ENCODE data around the gene RMC1. TPM values are rescaled to one million over a fixed set of nuclear protein-coding genes. Genes with fewer than 3 reads are reported as not detected.
A peak's percentile ranks its signal among the peaks of the same experiment; 100 is the strongest.

RMC1 gene
- total and polyA plus RNA-seq, 2 of the 13 experiments (the other 11 are each of a cell fraction or from before 2014, with no cell fraction given), result 9.4 to 19.5 TPM

DNA sequence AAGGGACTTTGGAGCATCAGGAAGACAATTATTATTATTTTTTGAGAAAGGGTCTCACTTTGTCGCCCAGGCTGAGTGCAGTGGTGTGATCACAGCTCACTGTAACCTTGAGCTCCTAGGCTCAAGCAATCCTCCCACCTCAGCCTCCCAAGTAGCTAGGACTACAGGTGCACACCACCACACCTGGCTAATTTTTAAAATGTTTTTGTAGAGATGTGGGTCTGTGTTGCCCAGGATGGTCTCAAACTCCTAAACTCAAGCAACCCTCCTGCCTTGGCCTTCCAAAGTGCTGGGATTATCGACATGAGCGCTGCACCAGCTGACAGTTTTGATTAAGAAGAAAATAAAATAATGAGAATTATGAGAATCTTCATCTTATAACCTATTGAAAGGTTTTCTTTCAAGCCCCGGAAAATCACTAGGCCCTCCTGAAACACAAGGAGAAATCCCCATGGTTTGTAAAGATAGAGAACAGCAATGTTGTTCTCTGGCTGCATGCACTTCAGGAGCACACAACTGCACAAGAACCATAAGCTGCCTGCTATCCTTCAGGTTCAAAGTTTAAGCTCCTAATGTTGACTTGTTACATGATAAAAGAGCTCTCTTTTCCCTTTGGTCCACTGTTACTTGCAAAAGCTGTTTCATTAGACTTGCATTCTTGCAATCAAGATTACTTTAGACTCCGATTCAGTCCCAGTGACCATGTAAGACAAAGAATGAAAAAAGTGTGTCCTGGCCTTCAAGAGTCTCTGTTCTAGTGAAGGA, 66.2 kb downstream of the RMC1 start (continued):
- TF ChIP-seq ZNF350 (CRISPR knock-in tag; IDR thresholded peaks at IDR 0.05; ENCODE audit: borderline replicate concordance, low read depth) (no peak), IRF2 (CRISPR knock-in tag; IDR thresholded peaks at IDR 0.05) (peak; percentile 43; the same call in 1 of the 2 replicates), ZNF296 (CRISPR knock-in tag; conservative IDR thresholded peaks at IDR 0.05) (no peak), KAT8 (CRISPR knock-in tag; IDR thresholded peaks at IDR 0.05) (peak; percentile 47; the same call in 1 of the 2 replicates), ZNF629 (CRISPR knock-in tag; conservative IDR thresholded peaks at IDR 0.05) (0 out of 2 replicates have a peak, but pooled peaks have one; percentile 23), YEATS4 (CRISPR knock-in tag; IDR thresholded peaks at IDR 0.05; ENCODE audit: borderline replicate concordance) (0 out of 2 replicates have a peak, but pooled peaks have one; percentile 37), ZNF44 (CRISPR knock-in tag; IDR thresholded peaks at IDR 0.05) (no peak), GATA4 (IDR thresholded peaks at IDR 0.05; ENCODE audit: borderline replicate concordance, low read depth) (no peak), FIP1L1 (IDR thresholded peaks at IDR 0.05; ENCODE audit: borderline replicate concordance, insufficient read depth, low read depth, low read length) (no peak), HDAC1 (CRISPR knock-in tag; IDR thresholded peaks at IDR 0.05) (peak; percentile 35; the same call in 1 of the 2 replicates), PHF5A (CRISPR knock-in tag; IDR thresholded peaks at IDR 0.05; ENCODE audit: low read depth, unreplicated experiment) (peak; percentile 49), SOX6 (IDR thresholded peaks at IDR 0.05) (no peak), SOX6 (CRISPR knock-in tag; IDR thresholded peaks at IDR 0.05) (peak; percentile 63; the same call in 1 of the 2 replicates), CBX2 (IDR thresholded peaks at IDR 0.05; ENCODE audit: low read depth, low read length) (no peak), CBX2 (CRISPR knock-in tag; IDR thresholded peaks at IDR 0.05; ENCODE audit: low read depth) (no peak), ZNF737 (CRISPR knock-in tag; IDR thresholded peaks at IDR 0.05; ENCODE audit: borderline replicate concordance) (no peak), SOX5 (CRISPR knock-in tag; IDR thresholded peaks at IDR 0.05; ENCODE audit: borderline replicate concordance) (peak; percentile 70; the same call in 1 of the 2 replicates), ZNF614 (CRISPR knock-in tag; IDR thresholded peaks at IDR 0.05; ENCODE audit: borderline replicate concordance) (peak; percentile 76; the same call in 1 of the 2 replicates)
- TF ChIP-seq, protein P1, sequence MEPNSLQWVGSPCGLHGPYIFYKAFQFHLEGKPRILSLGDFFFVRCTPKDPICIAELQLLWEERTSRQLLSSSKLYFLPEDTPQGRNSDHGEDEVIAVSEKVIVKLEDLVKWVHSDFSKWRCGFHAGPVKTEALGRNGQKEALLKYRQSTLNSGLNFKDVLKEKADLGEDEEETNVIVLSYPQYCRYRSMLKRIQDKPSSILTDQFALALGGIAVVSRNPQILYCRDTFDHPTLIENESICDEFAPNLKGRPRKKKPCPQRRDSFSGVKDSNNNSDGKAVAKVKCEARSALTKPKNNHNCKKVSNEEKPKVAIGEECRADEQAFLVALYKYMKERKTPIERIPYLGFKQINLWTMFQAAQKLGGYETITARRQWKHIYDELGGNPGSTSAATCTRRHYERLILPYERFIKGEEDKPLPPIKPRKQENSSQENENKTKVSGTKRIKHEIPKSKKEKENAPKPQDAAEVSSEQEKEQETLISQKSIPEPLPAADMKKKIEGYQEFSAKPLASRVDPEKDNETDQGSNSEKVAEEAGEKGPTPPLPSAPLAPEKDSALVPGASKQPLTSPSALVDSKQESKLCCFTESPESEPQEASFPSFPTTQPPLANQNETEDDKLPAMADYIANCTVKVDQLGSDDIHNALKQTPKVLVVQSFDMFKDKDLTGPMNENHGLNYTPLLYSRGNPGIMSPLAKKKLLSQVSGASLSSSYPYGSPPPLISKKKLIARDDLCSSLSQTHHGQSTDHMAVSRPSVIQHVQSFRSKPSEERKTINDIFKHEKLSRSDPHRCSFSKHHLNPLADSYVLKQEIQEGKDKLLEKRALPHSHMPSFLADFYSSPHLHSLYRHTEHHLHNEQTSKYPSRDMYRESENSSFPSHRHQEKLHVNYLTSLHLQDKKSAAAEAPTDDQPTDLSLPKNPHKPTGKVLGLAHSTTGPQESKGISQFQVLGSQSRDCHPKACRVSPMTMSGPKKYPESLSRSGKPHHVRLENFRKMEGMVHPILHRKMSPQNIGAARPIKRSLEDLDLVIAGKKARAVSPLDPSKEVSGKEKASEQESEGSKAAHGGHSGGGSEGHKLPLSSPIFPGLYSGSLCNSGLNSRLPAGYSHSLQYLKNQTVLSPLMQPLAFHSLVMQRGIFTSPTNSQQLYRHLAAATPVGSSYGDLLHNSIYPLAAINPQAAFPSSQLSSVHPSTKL (CRISPR knock-in tag; IDR thresholded peaks at IDR 0.05), result peak; percentile 88
- TF ChIP-seq, protein P2, sequence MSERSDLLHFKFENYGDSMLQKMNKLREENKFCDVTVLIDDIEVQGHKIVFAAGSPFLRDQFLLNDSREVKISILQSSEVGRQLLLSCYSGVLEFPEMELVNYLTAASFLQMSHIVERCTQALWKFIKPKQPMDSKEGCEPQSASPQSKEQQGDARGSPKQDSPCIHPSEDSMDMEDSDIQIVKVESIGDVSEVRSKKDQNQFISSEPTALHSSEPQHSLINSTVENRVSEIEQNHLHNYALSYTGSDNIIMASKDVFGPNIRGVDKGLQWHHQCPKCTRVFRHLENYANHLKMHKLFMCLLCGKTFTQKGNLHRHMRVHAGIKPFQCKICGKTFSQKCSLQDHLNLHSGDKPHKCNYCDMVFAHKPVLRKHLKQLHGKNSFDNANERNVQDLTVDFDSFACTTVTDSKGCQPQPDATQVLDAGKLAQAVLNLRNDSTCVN (CRISPR knock-in tag; IDR thresholded peaks at IDR 0.05; ENCODE audit: borderline replicate concordance), result no peak
- TF ChIP-seq, protein P3, sequence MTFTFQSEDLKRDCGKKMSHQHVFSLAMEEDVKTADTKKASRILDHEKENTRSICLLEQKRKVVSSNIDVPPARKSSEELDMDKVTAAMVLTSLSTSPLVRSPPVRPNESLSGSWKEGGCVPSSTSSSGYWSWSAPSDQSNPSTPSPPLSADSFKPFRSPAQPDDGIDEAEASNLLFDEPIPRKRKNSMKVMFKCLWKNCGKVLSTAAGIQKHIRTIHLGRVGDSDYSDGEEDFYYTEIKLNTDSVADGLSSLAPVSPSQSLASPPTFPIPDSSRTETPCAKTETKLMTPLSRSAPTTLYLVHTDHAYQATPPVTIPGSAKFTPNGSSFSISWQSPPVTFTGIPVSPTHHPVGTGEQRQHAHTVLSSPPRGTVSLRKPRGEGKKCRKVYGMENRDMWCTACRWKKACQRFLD (CRISPR knock-in tag; IDR thresholded peaks at IDR 0.05; ENCODE audit: borderline replicate concordance), result no peak
- TF ChIP-seq, protein P4, sequence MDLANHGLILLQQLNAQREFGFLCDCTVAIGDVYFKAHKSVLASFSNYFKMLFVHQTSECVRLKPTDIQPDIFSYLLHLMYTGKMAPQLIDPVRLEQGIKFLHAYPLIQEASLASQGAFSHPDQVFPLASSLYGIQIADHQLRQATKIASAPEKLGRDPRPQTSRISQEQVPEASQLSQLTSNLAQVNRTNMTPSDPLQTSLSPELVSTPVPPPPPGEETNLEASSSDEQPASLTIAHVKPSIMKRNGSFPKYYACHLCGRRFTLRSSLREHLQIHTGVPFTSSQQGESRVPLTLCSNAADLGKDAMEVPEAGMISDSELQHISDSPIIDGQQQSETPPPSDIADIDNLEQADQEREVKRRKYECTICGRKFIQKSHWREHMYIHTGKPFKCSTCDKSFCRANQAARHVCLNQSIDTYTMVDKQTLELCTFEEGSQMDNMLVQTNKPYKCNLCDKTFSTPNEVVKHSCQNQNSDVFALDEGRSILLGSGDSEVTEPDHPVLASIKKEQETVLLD (CRISPR knock-in tag; IDR thresholded peaks at IDR 0.05; ENCODE audit: low read depth), result no peak

Data from HepG2 (cell line).